Uterus (tissue), 4 donors: ENCODE measurements around the gene VIP. TPM values are rescaled to one million over a fixed set of nuclear protein-coding genes. Genes with fewer than 3 reads are reported as not detected.
A peak's percentile ranks its signal among the peaks of the same experiment; 100 is the strongest.
"Not testable (repeated sequence)": the region's sequence is repeated elsewhere in the genome, so short reads cannot be mapped to it uniquely, and the experiment has no call there.

Source experiments
- DNase-seq, 2 donors: peaks; one replicate each; pipeline ENCODE4 v3.0.0-alpha.2; 2019 to 2020
- H3K27ac ChIP-seq, 2 donors: fragments of 200-600 bp; sonication (generic); 1 replicate in 1 of 2; 2 replicates in 1 of 2; pipeline ENCODE4 v1.5.1; 2016 to 2018
- H3K27me3 ChIP-seq, 2 donors: fragments of 200-600 bp; sonication (generic); one replicate each; pipeline ENCODE4 v1.5.1; 2018 to 2019; ENCODE audit warnings: control low read depth in 1 of 2
- H3K36me3 ChIP-seq, 2 donors: fragments of 200-600 bp; sonication (generic); one replicate each; pipeline ENCODE4 v1.5.1; 2019; ENCODE audit warnings: control low read depth in 1 of 2
- H3K4me1 ChIP-seq, 2 donors: fragments of 200-600 bp; sonication (generic); one replicate each; pipeline ENCODE4 v1.5.1; 2018 to 2019; ENCODE audit warnings: control low read depth in 1 of 2
- H3K4me3 ChIP-seq, 2 donors: fragments of 200-600 bp; sonication (generic); 1 replicate in 1 of 2; 2 replicates in 1 of 2; pipeline ENCODE4 v1.5.1; 2018 to 2019; ENCODE audit warnings: mild to moderate bottlenecking in 1 of 2
- H3K9me3 ChIP-seq, 2 donors: fragments of 200-600 bp; sonication (generic); one replicate each; pipeline ENCODE4 v1.5.1; 2019; ENCODE audit warnings: control low read depth in 1 of 2
- CTCF ChIP-seq, 4 experiments: fragments of 200-600 bp in 2 of 4; fragments of 450-650 bp in 2 of 4; sonication (generic) in 2 of 4; IDR thresholded peaks; one replicate each; pipeline ENCODE4 v1.5.1; 2016 to 2019; ENCODE audit warnings: antibody characterized with exemption in 4 of 4, mild to moderate bottlenecking in 2 of 4, moderate library complexity in 1 of 4
- POLR2A ChIP-seq, 2 donors: fragments of 450-650 bp; IDR thresholded peaks; one replicate each; pipeline ENCODE4 v1.6.1; 2016; ENCODE audit warnings: antibody characterized with exemption in 2 of 2, mild to moderate bottlenecking in 1 of 2, moderate library complexity in 1 of 2
- intact Hi-C: fragments of 100-400 bp; cut with DNase I; formaldehyde crosslinking; loops from one replicate; pipeline ENCODE4 v1.15.1; 2023; ENCODE audit warnings: low total_unique reads
- total RNA-seq, 4 donors: library from RNA; depleted of rRNA in 3 of 4; stranded (reverse); fragments of >200 nt in 3 of 4; gene quantifications; one replicate each; pipeline versions ENCODE4 v1.1.0 to v1.2.4, GENCODE V29; 2014 to 2023
- donor health status: DM: yes; HTN: yes; CAD: no.

The VIP gene
- 1 to 10 TPM in 2 of 4 donors, under 1 TPM in 2; 0.59 to 1.4 (median 1.0) TPM for total RNA-seq

GRCh38 chr6:152750694-152751093 is at the start of gene VIP:
Gene VIP (plus strand): TSS chr6:152750797. CDS start chr6:152752178, 1,381 bp downstream.
- Histone ChIP-seq H3K27me3 (no peaks in the 10 kb centered on the region), H3K27ac (no peak within 1 kb of the TSS), H3K4me3 (no peak within 1 kb of the TSS), H3K36me3 (no peaks in the 10 kb centered on the region), H3K4me1 (no peaks in the 10 kb centered on the region), H3K9me3 (no peaks in the 10 kb centered on the region)
- DNase-seq = no peak
- TF ChIP-seq POLR2A (IDR thresholded peaks at IDR 0.05) (no peak), CTCF (IDR thresholded peaks at IDR 0.05) (no peak)
- intact Hi-C loops = no loop called here

GRCh38 chr6:152701081-152701862 is 49.3 kb upstream of the VIP start:
- Histone ChIP-seq H3K27ac (peak overlapping the region; percentile 15 to 76), H3K9me3 (no peaks in the 10 kb centered on the region)
- DNase-seq = no peak

GRCh38 chr6:152701863-152702401 is 48.7 kb upstream of the VIP start:
- intact Hi-C loops = no loop called here
- TF ChIP-seq POLR2A (IDR thresholded peaks at IDR 0.05) (no peak), CTCF (IDR thresholded peaks at IDR 0.05) (no peak)
- no peaks in the 10 kb centered on the region for H3K36me3 ChIP-seq
- peak overlapping the region; percentile 15 to 76 for H3K27ac ChIP-seq
- H3K27me3 ChIP-seq = no peaks in the 10 kb centered on the region
- no peaks in the 10 kb centered on the region for H3K9me3 ChIP-seq
- no peak overlapping the region for H3K4me3 ChIP-seq
- H3K4me1 ChIP-seq = no peaks in the 10 kb centered on the region
- DNase-seq = no peak

More at GRCh38 chr6:152701081-152701862, 49.3 kb upstream of the VIP start:
- intact Hi-C loops = no loop called here
- H3K4me1 ChIP-seq = no peaks in the 10 kb centered on the region
- H3K36me3 ChIP-seq = no peaks in the 10 kb centered on the region
- H3K4me3 ChIP-seq = no peak overlapping the region
- TF ChIP-seq CTCF (IDR thresholded peaks at IDR 0.05) (no peak), POLR2A (IDR thresholded peaks at IDR 0.05) (peak in 1 of 2 donors; percentile 25)
- H3K27me3 ChIP-seq = no peaks in the 10 kb centered on the region

- DNase-seq, H3K4me1 ChIP-seq, H3K9me3 ChIP-seq, intact Hi-C loops, H3K27me3 ChIP-seq, H3K4me3 ChIP-seq, H3K36me3 ChIP-seq, H3K27ac ChIP-seq: not testable (repeated sequence)
Observed at GRCh38 chr6:152703750-152704149, 46.8 kb upstream of the VIP start.

GRCh38 chr6:152705327-152705726 is 45.3 kb upstream of the VIP start:
- DNase-seq = no peak
- Histone ChIP-seq H3K27ac (no peak overlapping the region), H3K27me3 (no peaks in the 10 kb centered on the region), H3K36me3 (no peaks in the 10 kb centered on the region), H3K4me3 (no peak overlapping the region), H3K9me3 (peaks cover 3 to 6% of the 10 kb centered on the region in 2 donors), H3K4me1 (no peaks in the 10 kb centered on the region)
- no peak for TF ChIP-seq CTCF (IDR thresholded peaks at IDR 0.05)
- no peak for TF ChIP-seq POLR2A (IDR thresholded peaks at IDR 0.05)
- intact Hi-C loops = no loop called here
